HG03196 (cell line): ENCODE results near the gene IRF2BP2.

ENCODE experiments used
- ATAC-seq: cut with Tn5 transposase; IDR thresholded peaks from one replicate; pipeline ENCODE4 v1.9.1; 2021; ENCODE audit not compliant: unreplicated experiment

Gene IRF2BP2

DNA sequence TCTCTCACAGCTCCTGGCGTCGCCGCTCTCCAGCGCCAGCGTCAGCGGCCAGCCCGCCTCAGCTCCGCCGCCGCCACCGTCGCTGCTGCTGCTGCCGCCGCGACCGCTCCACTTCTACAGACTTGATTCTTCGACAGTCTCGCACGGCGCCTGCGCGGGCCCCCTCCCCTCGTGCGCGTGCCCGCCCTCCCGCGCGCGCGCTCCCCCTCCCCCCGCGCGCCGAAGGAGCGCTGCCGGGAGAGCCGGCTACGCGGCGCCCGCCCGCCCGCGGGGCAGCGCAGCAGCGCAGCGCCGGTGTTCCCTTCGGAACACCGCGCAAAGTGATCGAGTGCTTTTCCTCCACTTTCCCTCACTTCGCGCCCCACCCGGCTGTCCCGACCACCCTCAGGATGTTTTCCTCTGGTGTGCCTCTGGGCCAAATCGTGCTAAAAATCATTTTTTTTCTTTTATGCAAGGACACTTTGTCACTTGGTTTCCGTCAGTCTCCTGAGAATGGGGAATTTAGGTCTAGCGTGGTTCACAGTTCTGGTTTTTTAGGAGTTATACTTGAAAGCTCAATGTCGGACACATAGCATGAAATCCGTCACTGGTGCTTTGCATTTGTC lies at the start of gene IRF2BP2:
IRF2BP2 (minus strand) TSS at position 118 of the 605 bp plus-strand sequence. CDS start 684 bp downstream, outside the sequence.
- peak; percentile 18 for ATAC-seq

DNA sequence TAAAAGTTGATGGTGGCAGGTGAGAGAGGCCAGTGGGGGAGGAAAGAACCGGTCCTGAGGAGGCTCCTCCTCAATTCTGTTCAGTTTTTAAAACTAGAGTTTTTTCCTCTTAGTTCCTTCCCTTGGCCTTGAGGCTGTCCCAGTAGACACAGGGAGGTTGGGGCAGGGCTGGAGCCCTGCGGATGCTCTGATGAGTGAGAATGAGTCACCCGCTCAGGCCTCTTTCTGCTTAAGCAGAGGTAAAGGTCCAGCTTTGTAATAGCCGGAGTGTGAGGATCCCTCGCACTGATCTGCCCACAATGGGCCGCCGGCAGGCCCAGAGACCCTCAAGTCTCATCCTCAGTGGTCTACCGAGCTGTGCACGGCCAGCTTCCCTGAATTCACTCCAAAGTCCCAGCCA lies 49.6 kb upstream of the IRF2BP2 start:
- no peak for ATAC-seq

DNA sequence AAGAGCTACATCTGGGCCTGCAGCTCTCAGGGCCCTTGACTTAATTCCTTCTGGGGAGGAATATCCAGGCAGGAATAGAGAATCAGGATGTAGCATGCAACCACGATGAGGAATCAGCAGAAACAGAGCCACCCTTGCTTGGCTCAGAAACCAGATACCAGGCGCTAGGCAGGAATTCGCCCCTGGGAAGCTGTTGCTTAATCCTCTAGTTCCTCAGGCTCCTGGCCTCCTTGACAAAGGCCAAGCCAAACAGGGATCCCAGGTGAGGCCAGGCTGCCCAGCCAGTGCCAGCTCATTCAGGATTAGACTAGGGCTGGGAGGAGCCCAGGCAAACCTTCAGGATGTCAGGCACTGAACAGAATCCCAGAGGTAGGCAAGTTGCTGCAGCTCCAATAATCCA lies 48.2 kb upstream of the IRF2BP2 start:
- ATAC-seq: no peak

DNA sequence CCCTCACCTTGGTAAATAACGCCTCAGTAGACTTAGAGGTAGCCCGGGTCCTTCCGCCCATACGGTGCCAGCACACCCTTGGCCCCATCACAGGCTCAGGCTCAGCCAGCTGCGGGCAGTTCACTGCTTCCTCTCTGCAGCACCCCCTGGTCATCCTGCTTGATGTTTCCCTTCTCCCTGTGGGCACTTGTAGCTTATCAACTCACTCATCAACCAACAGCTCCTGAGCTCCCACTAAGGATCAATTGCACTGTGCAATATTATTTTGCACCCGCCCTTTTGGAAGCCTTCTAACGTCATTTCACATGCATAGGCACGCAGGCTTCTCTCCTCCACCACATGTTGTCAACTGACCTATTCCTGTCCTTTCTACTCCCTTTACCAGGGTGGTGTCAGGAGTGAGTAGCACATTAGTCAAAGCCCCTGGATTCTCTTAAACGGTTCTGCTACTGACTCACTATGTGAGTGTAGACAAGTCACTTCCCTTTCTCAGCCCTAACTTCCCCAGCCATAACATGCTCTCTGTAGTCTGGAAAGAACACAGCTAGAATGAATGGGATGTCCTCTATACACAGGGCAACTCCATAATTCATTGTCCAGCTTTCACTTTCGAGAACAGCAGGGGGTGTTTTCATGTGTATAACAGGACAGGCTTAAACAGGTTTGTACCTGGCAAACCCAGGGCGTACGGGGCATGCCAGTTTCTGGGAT lies 47.1 kb upstream of the IRF2BP2 start:
- ATAC-seq: no peak

DNA sequence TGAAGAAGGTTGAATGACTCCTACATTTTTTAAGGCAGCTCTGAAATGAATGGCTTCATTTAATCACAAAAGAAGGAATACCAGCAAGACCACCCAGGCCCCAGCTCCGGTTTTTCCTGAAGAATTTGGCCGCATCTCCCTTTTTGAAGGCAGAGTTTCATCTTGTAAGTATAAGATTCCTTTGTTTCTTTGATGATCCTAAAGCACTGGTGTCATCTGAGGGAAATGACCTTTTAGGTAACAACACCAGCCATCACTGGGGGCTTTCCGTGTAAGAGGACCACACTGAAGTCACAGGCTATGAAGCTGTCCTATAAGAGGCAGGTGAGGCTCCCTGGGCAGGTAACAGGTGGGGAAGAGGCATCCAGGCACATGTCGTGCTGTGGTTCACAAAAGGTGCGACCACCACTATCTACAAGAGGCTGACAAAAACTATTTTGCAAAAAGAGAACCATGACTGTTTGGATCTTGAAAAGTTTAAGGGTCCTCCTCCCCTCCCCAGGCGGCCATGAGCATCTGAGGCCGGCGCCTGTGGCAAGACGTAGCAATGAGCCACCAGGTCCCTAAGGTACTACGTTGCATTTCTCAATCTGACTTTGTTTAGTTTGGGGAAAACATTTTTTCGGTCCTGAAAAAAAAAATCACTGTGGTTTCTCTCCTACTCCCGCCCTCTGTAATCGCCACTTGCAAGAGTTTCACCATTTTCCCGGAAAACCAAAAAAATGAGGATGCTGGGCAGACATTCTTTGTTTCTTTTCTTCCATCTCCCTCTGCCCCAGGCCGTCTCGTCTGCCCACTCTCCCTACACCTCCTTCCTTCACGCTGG lies 46.3 kb upstream of the IRF2BP2 start:
- ATAC-seq: no peak

DNA sequence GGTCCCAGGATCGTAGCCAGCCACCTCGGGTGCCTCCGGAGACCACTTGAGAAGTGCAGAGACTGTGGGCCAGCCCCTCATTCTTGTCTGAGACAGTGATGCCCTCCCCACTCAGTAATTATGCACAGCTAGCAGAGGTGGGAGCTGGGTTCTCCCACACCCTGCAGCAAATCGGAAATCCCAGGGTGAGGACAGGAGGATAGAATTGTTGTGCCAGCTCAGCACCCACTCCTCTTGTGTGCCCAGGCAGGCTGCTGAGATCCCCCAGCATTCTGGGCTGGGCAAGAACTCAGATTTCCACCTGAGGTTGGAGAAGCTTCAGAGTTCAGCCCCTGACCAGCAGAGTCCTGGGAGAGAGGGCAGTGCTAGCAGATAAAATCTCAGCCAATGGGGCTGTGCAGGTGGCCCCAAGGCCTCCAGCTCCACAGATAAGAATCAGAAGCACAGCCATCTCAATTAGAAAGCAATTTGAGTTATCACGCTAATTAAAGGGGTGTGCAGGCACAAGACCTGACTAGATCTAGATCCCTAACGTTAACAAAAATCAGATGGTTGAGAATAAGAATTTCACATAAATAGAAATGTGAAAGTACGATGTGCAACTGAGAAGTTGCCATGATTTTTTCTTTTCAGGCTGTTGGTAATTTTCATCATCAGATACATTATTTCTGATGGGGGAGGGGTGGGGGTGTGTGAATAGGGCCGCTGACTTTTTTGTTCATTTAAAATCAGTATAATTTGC lies 45.5 kb upstream of the IRF2BP2 start:
- no peak for ATAC-seq

DNA sequence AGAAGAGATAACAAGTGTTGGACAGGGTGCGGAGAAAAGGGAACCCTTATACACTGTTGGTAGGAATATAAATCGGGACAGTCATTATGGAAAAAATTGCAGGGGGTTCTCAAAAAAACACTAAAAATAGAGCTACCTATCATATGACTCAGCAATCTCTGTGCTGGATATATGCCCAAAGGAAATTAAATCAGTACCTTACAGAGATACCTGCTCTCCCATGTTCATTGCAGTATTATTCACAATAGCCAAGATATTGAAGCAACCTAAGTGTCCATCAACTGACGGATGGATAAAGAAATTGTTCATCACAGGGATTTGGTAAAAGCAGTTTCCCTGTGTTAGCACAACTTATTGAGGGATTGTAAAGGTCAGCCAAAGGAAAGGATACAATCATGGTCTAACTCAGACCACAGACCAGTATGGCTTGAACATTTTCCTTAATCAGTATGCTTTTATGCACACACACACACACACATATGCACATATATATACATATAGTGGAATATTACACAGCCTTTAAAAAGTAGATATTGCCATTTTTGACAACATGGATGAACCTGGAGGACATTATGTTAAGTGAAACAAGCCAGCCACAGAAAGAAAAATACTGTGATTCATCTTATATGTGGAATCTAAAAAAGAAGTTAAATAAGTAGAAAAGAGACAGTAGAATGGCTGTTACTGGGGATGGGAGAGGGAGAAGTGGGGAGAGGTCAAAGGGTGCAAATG lies 44.2 kb upstream of the IRF2BP2 start:
- no peak for ATAC-seq

DNA sequence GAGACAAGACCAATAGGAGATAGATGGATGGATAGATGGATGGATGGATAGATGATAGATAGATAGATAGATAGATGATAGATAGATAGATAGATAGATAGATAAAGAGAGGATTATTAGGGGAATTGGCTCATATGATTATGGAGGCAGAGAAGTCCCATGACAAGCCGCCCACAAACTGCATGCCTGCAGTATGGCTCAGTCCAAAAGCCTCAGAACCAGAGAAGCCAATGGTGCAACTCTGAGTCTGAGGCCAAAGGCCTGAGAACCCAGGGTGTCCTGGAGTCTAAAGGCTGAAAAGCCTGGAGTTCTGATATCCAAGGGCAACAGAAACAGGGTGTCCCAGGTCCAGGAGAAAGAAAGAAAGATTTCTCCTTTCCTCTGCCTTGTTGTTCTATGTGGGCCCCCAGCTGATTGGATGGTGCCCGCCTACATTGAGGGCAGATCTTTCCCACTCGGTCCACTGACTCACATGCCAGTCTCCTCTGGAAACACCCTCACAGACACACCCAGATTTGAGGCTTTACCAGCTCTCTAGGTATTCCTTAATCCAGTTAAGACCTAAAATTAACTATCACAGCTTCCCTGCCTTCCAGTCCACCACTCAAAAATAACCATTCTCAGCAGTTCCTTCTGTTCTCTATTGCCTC lies 39.6 kb upstream of the IRF2BP2 start:
- no peak for ATAC-seq

DNA sequence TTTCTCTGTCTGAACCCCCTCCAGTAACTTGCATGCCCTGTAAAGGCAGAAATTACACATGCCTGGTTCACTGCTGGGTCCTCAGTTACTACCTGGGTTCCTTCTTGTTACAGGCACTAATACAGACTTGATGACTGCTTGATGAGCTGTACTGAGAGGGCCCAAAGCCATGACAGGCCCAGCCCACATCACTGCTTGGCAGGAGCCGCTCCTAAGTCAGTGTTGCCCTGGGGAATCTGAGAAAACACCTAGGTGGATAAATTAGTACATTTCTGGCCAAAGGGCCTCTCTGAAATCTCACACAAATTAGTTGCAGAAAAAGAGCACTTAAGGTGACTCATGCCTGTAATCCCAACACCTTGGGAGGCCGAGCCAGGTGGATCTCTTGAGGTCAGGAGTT lies 37.8 kb upstream of the IRF2BP2 start:
- no peak for ATAC-seq

DNA sequence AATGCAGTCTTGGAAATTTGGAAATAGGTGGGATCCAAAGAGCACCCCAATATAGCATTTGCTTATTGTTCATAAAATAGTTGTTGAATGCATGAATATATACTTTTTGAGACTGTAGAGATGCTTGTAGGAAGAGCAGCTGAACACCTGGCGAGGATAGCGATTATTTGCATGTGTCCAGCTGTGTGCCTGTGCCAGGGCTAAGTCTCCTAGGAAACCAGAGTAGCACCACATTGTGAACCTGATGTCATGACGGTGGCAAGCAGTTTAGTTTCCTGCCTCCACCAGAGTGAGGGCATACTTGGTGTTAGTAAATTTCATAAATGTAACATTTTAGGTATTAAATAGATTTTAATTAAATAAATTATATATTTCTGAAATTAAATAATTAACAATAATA lies 37.3 kb upstream of the IRF2BP2 start:
- ATAC-seq: no peak

DNA sequence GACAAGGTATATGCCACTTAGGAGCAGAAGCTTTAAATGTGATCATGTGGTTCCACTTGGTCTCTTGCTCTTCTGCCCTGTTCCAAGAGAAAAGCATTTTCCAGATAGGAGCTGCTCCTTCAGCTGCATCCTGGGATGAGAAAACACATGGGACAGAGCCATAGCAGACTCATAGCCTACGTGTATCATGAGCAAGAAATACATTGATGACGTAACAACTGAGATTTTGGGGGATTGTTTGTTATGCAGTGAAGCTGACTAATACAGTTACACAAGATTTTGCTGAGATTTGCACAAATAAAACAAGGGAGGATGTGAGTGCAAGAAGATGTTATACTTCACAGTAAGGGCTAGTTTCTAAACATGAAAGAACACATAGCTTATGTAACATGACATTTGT lies 36.0 kb upstream of the IRF2BP2 start:
- ATAC-seq: no peak

DNA sequence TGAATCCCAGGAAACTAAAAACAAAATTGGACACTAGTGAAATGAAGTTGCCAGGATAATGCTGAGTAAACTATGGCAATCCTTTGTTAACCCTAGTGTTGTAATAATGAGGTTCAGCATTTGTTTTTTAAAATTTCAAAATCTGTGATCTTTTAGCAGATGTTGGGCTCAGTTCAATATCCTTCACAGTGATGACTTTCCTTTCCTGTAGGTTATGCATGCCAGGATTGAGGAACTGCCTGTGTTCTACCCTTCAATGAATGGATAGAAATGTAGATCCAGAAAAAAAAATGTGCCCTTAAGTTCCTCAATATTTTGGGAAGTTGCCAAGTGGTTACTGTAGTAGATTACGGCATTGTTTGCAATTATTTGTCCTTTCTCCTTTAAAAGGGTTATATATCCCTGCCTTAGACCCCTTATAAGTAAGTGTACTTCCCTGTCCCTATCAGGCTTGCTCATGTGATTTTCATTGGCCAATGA lies 35.5 kb upstream of the IRF2BP2 start:
- ATAC-seq: no peak

DNA sequence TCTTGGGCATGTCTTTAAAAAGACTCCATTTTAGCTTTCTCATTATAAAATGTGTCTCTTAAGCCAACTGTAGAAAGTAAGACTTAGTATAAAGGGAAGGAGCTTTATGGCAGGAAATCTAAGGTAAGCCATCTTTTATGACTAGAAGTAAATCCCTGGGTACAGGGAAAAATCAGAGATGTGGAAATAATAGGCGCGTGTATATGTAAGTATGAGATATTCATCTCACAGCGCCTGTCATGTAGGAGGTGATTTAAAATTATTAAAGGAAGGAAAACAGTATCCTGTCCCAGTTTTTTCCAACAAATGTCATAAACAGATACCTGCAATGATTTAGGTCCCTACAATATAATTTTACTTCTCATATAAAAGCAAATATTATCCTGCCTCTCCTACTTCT lies 35.0 kb upstream of the IRF2BP2 start:
- ATAC-seq: no peak

DNA sequence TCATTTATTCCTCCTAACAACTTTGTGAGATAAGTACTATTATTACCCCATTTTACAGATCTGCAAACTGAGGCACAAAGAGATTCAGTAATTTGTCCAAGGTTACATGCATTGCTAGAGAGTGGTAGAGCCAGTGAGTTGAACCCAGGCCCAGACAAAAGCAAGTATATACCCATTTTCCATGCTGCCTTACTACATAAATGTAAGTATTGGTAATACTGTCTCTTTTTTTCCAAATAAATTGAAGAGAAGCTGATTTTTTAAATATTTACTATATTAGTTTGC lies 33.8 kb upstream of the IRF2BP2 start:
- no peak for ATAC-seq

DNA sequence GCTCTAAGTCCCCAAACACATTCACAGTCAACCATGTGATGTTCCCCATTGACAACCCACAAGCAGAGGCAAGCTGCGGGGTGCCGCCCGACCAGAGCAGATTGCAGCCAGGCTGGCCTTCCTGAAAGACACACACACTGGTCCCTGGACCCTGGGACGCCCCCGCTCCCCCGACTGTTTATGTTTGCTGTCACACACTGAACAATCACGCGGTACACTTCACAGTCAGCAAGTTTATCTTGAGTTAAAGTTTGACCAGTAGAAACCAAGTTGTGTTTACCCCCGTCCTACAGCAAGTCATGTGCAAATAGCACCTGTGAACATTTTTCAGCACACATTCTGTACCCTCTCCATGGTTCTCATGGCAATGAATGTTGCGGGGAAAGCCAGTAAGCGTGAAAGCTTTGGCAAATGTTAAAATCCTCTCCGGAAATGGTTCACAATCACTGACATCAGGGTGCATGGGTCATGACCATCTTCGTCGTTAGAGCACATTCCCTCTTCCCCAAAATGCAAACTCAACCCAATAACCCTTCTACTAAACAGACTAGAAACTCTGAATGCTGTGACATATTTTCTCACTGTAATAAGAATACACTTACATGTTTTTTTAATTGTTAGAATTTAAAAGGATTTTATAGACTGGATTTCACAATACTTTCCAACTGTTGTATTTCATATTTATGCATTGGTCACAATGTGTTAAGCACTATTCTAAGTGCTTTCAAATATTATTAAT lies 33.3 kb upstream of the IRF2BP2 start:
- no peak for ATAC-seq

DNA sequence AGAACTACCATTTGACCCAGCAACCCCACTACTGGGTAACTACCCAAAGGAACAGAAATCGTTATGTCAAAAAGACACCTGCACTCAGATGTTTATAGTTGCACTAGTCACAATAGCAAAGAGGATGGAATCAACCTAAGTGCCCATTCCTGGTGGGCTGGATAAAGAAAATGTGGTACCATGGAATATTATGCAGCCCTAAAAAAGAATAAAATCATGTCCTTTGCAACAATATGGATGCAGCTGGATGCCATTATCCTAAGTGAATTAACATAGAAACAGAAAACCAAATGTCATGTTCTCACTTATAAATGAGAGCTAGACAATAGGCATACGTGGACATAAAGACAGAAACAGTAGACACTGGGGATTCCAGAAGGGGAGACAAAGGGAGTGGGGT lies 32.5 kb upstream of the IRF2BP2 start:
- no peak for ATAC-seq

DNA sequence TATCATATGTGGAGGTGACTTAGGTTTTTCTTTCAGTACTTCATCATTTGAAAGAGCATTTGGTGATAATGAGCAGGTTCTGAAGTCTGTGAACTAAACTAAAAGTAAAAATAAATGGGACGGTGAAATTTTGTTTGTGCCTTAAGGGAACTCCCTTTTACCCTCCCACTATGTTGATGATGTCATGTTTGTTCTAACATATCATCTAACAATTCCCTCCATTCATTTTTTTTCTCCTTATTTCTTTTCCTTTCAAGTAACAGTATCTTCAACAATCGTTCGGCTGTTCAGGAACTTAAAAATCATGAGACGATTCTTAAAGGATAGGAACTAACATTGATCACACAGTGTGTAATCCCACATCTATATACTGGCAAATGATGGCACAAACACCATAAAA lies 30.0 kb upstream of the IRF2BP2 start:
- ATAC-seq: no peak

DNA sequence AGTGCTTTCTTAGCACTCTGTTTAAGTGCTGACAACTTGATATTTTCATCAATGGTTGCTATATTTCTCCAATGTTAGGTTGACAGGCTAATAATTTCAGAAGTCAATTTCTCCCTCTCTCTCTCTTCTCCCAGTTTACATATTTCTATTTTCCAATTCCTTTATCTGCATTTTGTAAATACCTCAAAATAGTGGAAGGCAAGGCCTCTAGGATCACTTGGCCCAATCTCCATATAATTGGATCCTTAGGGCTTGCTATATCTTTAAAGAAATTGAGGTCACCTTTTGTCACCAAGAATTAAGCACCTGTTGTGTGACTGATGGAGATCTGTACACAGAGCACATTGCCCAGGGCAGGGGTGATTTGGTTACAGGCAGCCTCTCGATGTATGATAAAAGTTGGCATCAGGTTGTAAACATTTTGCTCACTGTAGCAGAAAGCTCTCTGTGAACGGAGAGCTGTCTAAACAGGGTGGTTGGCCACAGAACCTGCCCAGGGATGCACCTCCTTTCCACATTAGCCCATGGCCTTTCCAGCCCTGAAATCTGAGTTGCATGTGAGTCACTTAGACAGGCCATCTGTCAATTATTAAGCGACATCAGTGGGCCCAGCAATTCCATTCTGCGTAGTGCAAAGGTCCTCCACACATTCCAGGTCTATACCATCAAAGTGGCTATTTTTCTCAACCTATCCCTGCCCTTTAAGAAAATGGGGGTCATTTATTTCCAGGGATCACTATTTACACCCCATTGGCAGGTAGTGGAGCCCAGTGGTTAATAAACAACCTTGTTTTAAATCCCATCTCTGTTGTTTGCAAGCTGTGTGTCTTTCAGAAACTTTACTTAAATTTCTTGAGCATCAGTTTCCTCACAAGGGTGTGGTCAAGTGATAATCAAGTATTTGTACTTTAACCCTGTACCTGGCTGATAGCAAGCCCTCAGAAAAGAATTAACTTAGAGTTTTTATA lies 29.1 kb upstream of the IRF2BP2 start:
- no peak for ATAC-seq
